Parietal lobe (tissue), 1 donor: Measurements from ENCODE around the gene SLMAP. TPM values are rescaled to one million over a fixed set of nuclear protein-coding genes. Genes with fewer than 3 reads are reported as not detected.

Source experiments
- total RNA-seq: library from RNA; depleted of rRNA; stranded (reverse); fragments of >200 nt; gene quantifications from one replicate; pipeline ENCODE4 v1.2.3, GENCODE V29; 2014

Gene SLMAP
- total RNA-seq: 84.8 TPM

GRCh38 chr3:57755741-57756527 is at the start of gene SLMAP:
SLMAP (plus strand) TSS chr3:57756309; CDS start chr3:57757652, 1,343 bp downstream.

Other genes starting within 250 kb of the SLMAP start
- 1.6 TPM for gene DNAH12, start 212.0 kb upstream of the SLMAP start, total RNA-seq
- gene PDE12, start 200.0 kb upstream of the SLMAP start, total RNA-seq: 23.5 TPM
- 82.6 TPM for gene ARF4, start 159.0 kb upstream of the SLMAP start, total RNA-seq
- 58.8 TPM for gene DENND6A, start 63.2 kb upstream of the SLMAP start, total RNA-seq